Gastrocnemius medialis (tissue), 4 donors: ENCODE results near the gene CREB3L4. TPM values are rescaled to one million over a fixed set of nuclear protein-coding genes. Genes with fewer than 3 reads are reported as not detected.

ENCODE experiments used
- ATAC-seq, 2 donors: fragments of 150-250 bp; one replicate each; pipeline ENCODE4 v1.9.1; 2016
- DNase-seq, 2 donors: peaks; one replicate each; pipeline ENCODE4 v3.0.0-alpha.2; 2019
- H3K27ac ChIP-seq, 4 donors: fragments of 200-600 bp; sonication (generic); 1 replicate in 1 of 4; 2 replicates in 3 of 4; pipeline ENCODE4 v1.5.1; 2016 to 2018; ENCODE audit warnings: mild to moderate bottlenecking in 2 of 4, moderate library complexity in 1 of 4
- H3K27me3 ChIP-seq, 3 donors: fragments of 200-600 bp; sonication (generic) in 2 of 3; 1 replicate in 1 of 3; 2 replicates in 2 of 3; pipeline versions ENCODE4 v1.5.1 to v1.6.0; 2016 to 2019; ENCODE audit warnings: mild to moderate bottlenecking in 1 of 3, moderate library complexity in 1 of 3
- H3K36me3 ChIP-seq, 2 donors: fragments of 200-600 bp; sonication (generic) in 1 of 2; one replicate each; pipeline ENCODE4 v1.5.1; 2017 to 2018
- H3K4me1 ChIP-seq, 2 donors: fragments of 200-600 bp; sonication (generic) in 1 of 2; one replicate each; pipeline ENCODE4 v1.5.1; 2016 to 2017; ENCODE audit warnings: mild to moderate bottlenecking in 2 of 2
- H3K4me3 ChIP-seq, 4 donors: fragments of 200-600 bp; sonication (generic) in 3 of 4; 1 replicate in 1 of 4; 2 replicates in 3 of 4; pipeline ENCODE4 v1.5.1; 2016 to 2019; ENCODE audit warnings: mild to moderate bottlenecking in 2 of 4
- H3K9me3 ChIP-seq, 3 donors: fragments of 200-600 bp; sonication (generic) in 2 of 3; 1 replicate in 1 of 3; 2 replicates in 2 of 3; pipeline ENCODE4 v1.5.1; 2016 to 2019
- CTCF ChIP-seq, 5 experiments: fragments of 450-650 bp in 3 of 5; fragments of 200-600 bp in 2 of 5; sonication (generic) in 2 of 5; IDR thresholded peaks in 4 of 5; conservative IDR thresholded peaks in 1 of 5; 1 replicate in 4 of 5; 2 replicates in 1 of 5; pipeline ENCODE4 v1.5.1; 2016 to 2019; ENCODE audit warnings: antibody characterized with exemption in 5 of 5, mild to moderate bottlenecking in 3 of 5, moderate library complexity in 3 of 5
- POLR2A ChIP-seq, 2 donors: fragments of 450-650 bp; IDR thresholded peaks; one replicate each; pipeline ENCODE4 v1.6.1; 2017; ENCODE audit warnings: antibody characterized with exemption in 2 of 2, mild to moderate bottlenecking in 2 of 2, moderate library complexity in 2 of 2
- in situ Hi-C, 4 donors: fragments of 200-750 bp; cut with MboI; loops; one replicate each; pipeline versions ENCODE4 v1.15.0 to v1.8.0; 2017; ENCODE audit warnings: low sequenced_read_pairs in 4 of 4
- intact Hi-C: fragments of 100-400 bp; cut with DNase I; formaldehyde crosslinking; loops from one replicate; pipeline ENCODE4 v1.15.1; 2023; ENCODE audit warnings: low total_unique reads
- total RNA-seq, 4 donors: library from RNA; depleted of rRNA; stranded (reverse); fragments of >200 nt; gene quantifications; one replicate each; pipeline versions ENCODE4 v1.1.0 to v1.2.3, GENCODE V29; 2016

The CREB3L4 gene
- total RNA-seq, 4 donors from 2014 or later = 4.5 to 7.9 (median 5.7) TPM

GRCh38 chr1:153951183-153951582, 16.5 kb upstream of the CREB3L4 start:
- ATAC-seq = no peak
- peaks cover 0 to 60% of the 10 kb centered on the region in 2 donors for H3K36me3 ChIP-seq
- no peak overlapping the region for H3K4me3 ChIP-seq
- no peak for DNase-seq
- intact Hi-C loops (no loop called here), in situ Hi-C loops (no loop called here)
- H3K9me3 ChIP-seq = no peaks in the 10 kb centered on the region
- peaks cover 20 to 22% of the 10 kb centered on the region in 2 donors for H3K4me1 ChIP-seq
- H3K27ac ChIP-seq = no peak overlapping the region
- H3K27me3 ChIP-seq = no peaks in the 10 kb centered on the region
- TF ChIP-seq CTCF (IDR thresholded peaks at IDR 0.05 in 4 of 5, conservative IDR thresholded peaks at IDR 0.05 in 1 of 5) = no peak
- TF ChIP-seq POLR2A (IDR thresholded peaks at IDR 0.05) = no peak

GRCh38 chr1:153951801-153952200, 15.9 kb upstream of the CREB3L4 start:
- Histone ChIP-seq H3K27ac (no peak overlapping the region), H3K4me3 (no peak overlapping the region), H3K4me1 (peaks cover 24 to 26% of the 10 kb centered on the region in 2 donors), H3K36me3 (peaks cover 0 to 60% of the 10 kb centered on the region in 2 donors), H3K27me3 (no peaks in the 10 kb centered on the region), H3K9me3 (no peaks in the 10 kb centered on the region)
- intact Hi-C loops = no loop called here
- in situ Hi-C loops = no loop called here
- no peak for ATAC-seq
- TF ChIP-seq POLR2A (IDR thresholded peaks at IDR 0.05) (no peak), CTCF (IDR thresholded peaks at IDR 0.05 in 4 of 5, conservative IDR thresholded peaks at IDR 0.05 in 1 of 5) (no peak)
- no peak for DNase-seq

- intact Hi-C loops = no loop called here
- H3K27me3 ChIP-seq = no peaks in the 10 kb centered on the region
- H3K4me1 ChIP-seq = peaks cover 32 to 34% of the 10 kb centered on the region in 2 donors
- no peak for TF ChIP-seq CTCF (IDR thresholded peaks at IDR 0.05 in 4 of 5, conservative IDR thresholded peaks at IDR 0.05 in 1 of 5)
- no peak for TF ChIP-seq POLR2A (IDR thresholded peaks at IDR 0.05)
- in situ Hi-C loops = no loop called here
- no peak for ATAC-seq
- H3K27ac ChIP-seq = peak overlapping the region in 2 of 4 donors; percentile 14 to 27
- peaks cover 0 to 46% of the 10 kb centered on the region in 2 donors for H3K36me3 ChIP-seq
- no peaks in the 10 kb centered on the region for H3K9me3 ChIP-seq
- no peak for DNase-seq
- H3K4me3 ChIP-seq = no peak overlapping the region
These were observed 13.8 kb upstream of the CREB3L4 start for GRCh38 chr1:153953859-153954365.

- intact Hi-C loops (no loop called here), in situ Hi-C loops (no loop called here)
- TF ChIP-seq CTCF (IDR thresholded peaks at IDR 0.05 in 4 of 5, conservative IDR thresholded peaks at IDR 0.05 in 1 of 5) (no peak), POLR2A (IDR thresholded peaks at IDR 0.05) (no peak)
- peaks cover 0 to 37% of the 10 kb centered on the region in 2 donors for H3K36me3 ChIP-seq
- H3K4me1 ChIP-seq = peaks cover 41 to 42% of the 10 kb centered on the region in 2 donors
- H3K27me3 ChIP-seq = no peaks in the 10 kb centered on the region
- ATAC-seq (no peak), DNase-seq (no peak)
- no peaks in the 10 kb centered on the region for H3K9me3 ChIP-seq
- H3K4me3 ChIP-seq = no peak overlapping the region
- peak overlapping the region in 1 of 4 donors; percentile 14 for H3K27ac ChIP-seq
These were observed 12.9 kb upstream of the CREB3L4 start for GRCh38 chr1:153954826-153955225.
